ENCODE results near the gene LCLAT1. TPM values are rescaled to one million over a fixed set of nuclear protein-coding genes. Genes with fewer than 3 reads are reported as not detected.

The LCLAT1 gene
- polyA plus RNA-seq, 1 of the 3 experiments (the other 2 are of a cell fraction) = 6.9 TPM

DNA sequence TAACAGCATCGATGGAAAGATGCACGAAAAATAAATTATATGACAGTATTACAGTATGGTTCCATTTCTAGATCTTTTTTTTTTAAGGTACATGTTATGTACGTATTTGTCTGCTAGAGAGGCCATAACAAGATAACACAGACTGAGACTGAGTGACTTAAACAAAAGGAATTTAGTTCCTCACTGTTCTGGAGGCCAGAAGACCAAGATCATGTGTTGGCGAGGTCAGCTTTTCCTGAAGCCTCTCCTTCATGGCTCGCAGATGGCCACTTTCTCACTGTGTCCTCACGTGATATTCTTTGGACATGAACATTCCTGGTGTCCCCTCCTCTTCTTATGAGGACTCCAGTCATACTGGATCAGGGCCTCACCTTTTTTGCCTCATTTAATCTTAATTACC is 182.8 kb downstream of the LCLAT1 start:
- no peaks in the 10 kb centered on the region for H3K27me3 ChIP-seq (ENCODE audit: insufficient read depth)
- no peak overlapping the region for H3K9ac ChIP-seq
- TF ChIP-seq TEAD4 (IDR thresholded peaks at IDR 0.05; ENCODE audit: borderline replicate concordance, insufficient read depth) = no peak
- TF ChIP-seq SMC3 (IDR thresholded peaks at IDR 0.05; ENCODE audit: low read depth, low read length) = no peak
- TF ChIP-seq RAD21 (IDR thresholded peaks at IDR 0.05; ENCODE audit: low read length) = no peak
- TF ChIP-seq, protein P1, sequence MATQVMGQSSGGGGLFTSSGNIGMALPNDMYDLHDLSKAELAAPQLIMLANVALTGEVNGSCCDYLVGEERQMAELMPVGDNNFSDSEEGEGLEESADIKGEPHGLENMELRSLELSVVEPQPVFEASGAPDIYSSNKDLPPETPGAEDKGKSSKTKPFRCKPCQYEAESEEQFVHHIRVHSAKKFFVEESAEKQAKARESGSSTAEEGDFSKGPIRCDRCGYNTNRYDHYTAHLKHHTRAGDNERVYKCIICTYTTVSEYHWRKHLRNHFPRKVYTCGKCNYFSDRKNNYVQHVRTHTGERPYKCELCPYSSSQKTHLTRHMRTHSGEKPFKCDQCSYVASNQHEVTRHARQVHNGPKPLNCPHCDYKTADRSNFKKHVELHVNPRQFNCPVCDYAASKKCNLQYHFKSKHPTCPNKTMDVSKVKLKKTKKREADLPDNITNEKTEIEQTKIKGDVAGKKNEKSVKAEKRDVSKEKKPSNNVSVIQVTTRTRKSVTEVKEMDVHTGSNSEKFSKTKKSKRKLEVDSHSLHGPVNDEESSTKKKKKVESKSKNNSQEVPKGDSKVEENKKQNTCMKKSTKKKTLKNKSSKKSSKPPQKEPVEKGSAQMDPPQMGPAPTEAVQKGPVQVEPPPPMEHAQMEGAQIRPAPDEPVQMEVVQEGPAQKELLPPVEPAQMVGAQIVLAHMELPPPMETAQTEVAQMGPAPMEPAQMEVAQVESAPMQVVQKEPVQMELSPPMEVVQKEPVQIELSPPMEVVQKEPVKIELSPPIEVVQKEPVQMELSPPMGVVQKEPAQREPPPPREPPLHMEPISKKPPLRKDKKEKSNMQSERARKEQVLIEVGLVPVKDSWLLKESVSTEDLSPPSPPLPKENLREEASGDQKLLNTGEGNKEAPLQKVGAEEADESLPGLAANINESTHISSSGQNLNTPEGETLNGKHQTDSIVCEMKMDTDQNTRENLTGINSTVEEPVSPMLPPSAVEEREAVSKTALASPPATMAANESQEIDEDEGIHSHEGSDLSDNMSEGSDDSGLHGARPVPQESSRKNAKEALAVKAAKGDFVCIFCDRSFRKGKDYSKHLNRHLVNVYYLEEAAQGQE (IDR thresholded peaks at IDR 0.05; ENCODE audit: low read depth, low read length) = no peak
- TF ChIP-seq, protein P2, sequence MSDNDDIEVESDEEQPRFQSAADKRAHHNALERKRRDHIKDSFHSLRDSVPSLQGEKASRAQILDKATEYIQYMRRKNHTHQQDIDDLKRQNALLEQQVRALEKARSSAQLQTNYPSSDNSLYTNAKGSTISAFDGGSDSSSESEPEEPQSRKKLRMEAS (IDR thresholded peaks at IDR 0.05; ENCODE audit: low read depth) = no peak
- TF ChIP-seq, protein P3, sequence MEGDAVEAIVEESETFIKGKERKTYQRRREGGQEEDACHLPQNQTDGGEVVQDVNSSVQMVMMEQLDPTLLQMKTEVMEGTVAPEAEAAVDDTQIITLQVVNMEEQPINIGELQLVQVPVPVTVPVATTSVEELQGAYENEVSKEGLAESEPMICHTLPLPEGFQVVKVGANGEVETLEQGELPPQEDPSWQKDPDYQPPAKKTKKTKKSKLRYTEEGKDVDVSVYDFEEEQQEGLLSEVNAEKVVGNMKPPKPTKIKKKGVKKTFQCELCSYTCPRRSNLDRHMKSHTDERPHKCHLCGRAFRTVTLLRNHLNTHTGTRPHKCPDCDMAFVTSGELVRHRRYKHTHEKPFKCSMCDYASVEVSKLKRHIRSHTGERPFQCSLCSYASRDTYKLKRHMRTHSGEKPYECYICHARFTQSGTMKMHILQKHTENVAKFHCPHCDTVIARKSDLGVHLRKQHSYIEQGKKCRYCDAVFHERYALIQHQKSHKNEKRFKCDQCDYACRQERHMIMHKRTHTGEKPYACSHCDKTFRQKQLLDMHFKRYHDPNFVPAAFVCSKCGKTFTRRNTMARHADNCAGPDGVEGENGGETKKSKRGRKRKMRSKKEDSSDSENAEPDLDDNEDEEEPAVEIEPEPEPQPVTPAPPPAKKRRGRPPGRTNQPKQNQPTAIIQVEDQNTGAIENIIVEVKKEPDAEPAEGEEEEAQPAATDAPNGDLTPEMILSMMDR (IDR thresholded peaks at IDR 0.05) = no peak
- no peak for TF ChIP-seq GATA2 (CRISPR knock-in tag; IDR thresholded peaks at IDR 0.05)
- TF ChIP-seq TCF12 (IDR thresholded peaks at IDR 0.05) = no peak
- TF ChIP-seq, protein P4, sequence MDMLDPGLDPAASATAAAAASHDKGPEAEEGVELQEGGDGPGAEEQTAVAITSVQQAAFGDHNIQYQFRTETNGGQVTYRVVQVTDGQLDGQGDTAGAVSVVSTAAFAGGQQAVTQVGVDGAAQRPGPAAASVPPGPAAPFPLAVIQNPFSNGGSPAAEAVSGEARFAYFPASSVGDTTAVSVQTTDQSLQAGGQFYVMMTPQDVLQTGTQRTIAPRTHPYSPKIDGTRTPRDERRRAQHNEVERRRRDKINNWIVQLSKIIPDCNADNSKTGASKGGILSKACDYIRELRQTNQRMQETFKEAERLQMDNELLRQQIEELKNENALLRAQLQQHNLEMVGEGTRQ (IDR thresholded peaks at IDR 0.05; ENCODE audit: borderline replicate concordance, low read depth, low read length) = no peak
- TF ChIP-seq JUND (IDR thresholded peaks at IDR 0.05) = no peak
- TF ChIP-seq, protein P5, sequence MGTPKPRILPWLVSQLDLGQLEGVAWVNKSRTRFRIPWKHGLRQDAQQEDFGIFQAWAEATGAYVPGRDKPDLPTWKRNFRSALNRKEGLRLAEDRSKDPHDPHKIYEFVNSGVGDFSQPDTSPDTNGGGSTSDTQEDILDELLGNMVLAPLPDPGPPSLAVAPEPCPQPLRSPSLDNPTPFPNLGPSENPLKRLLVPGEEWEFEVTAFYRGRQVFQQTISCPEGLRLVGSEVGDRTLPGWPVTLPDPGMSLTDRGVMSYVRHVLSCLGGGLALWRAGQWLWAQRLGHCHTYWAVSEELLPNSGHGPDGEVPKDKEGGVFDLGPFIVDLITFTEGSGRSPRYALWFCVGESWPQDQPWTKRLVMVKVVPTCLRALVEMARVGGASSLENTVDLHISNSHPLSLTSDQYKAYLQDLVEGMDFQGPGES (IDR thresholded peaks at IDR 0.05; ENCODE audit: low read depth, low read length) = no peak
- TF ChIP-seq FOXJ3 (CRISPR knock-in tag; IDR thresholded peaks at IDR 0.05) = no peak
- TF ChIP-seq POLR2AphosphoS5 (IDR thresholded peaks at IDR 0.05; ENCODE audit: low read depth, low read length) = no peak
- TF ChIP-seq NFIC (IDR thresholded peaks at IDR 0.05; ENCODE audit: borderline replicate concordance) = no peak
- TF ChIP-seq MXI1 (IDR thresholded peaks at IDR 0.05; ENCODE audit: low read depth, low read length) = no peak
- no peak for TF ChIP-seq MEF2A (IDR thresholded peaks at IDR 0.05; ENCODE audit: borderline replicate concordance, low read depth)
- no peak for TF ChIP-seq CHD2 (IDR thresholded peaks at IDR 0.05; ENCODE audit: low read length, partially characterized antibody)
- no peaks in the 10 kb centered on the region for H3K9me3 ChIP-seq
- no peak overlapping the region for H3K27ac ChIP-seq (ENCODE audit: low read depth in 2 of 2, low read length in 1 of 2)
- H3K79me2 ChIP-seq (ENCODE audit: insufficient read depth) = no peaks in the 10 kb centered on the region
- no peak overlapping the region for H3K4me3 ChIP-seq (ENCODE audit: low read depth in 2 of 2, low read length in 1 of 2)
- CTCF ChIA-PET = interaction anchor here (1.0 kb wide), 1 partner anchor 48 kb away, joined by 3 read pairs; no protein-coding TSS in a partner anchor
- WGBS (ENCODE audit: low lambda C conversion rate) = 94% methylated on average over 6 of the region's 6 CpGs
- DNase-seq = no peak
- H3K36me3 ChIP-seq (replicated peaks in 1 of 2; ENCODE audit: control insufficient read depth in 1 of 2, insufficient read depth in 2 of 2, low read length in 1 of 2) = no peaks in the 10 kb centered on the region
- no peak overlapping the region for H3K4me2 ChIP-seq
- no peaks in the 10 kb centered on the region for H4K20me1 ChIP-seq (ENCODE audit: insufficient read depth)
- no peaks in the 10 kb centered on the region for H3K9me2 ChIP-seq
- H3K4me1 ChIP-seq (ENCODE audit: control insufficient read depth in 1 of 2, insufficient read depth in 2 of 2, low read depth in 1 of 2, low read length in 1 of 2) = no peaks in the 10 kb centered on the region
- no peaks in the 10 kb centered on the region for H3F3A ChIP-seq (replicated peaks; ENCODE audit: insufficient read depth)
- H2AFZ ChIP-seq (ENCODE audit: low read depth) = no peak overlapping the region
- POLR2A ChIA-PET = no interaction called here
